Fibroblast of lung (primary cell): ENCODE data around the gene FASTKD1. TPM values are rescaled to one million over a fixed set of nuclear protein-coding genes. Genes with fewer than 3 reads are reported as not detected.
A peak's percentile ranks its signal among the peaks of the same experiment; 100 is the strongest.
"Not testable (repeated sequence)": the region's sequence is repeated elsewhere in the genome, so short reads cannot be mapped to it uniquely, and the experiment has no call there.

Source experiments
- DNase-seq, 2 donors: peaks; one replicate each; pipeline versions ENCODE4 v3.0.0 to v3.0.0-alpha.2; 2010; ENCODE audit warnings: low read depth in 2 of 2
- H2AFZ ChIP-seq: 2 replicates; pipeline ENCODE4 v1.5.1; 2012; ENCODE audit warnings: low read length, control low read depth, inconsistent platforms
- H3K27ac ChIP-seq: 2 replicates; pipeline ENCODE4 v1.5.1; 2011; ENCODE audit warnings: low read length, control low read depth; ENCODE audit not compliant: insufficient read depth
- H3K27me3 ChIP-seq: 2 replicates; pipeline ENCODE4 v1.5.1; 2011; ENCODE audit warnings: mild to moderate bottlenecking, low read length; ENCODE audit not compliant: control insufficient read depth, insufficient read depth
- H3K36me3 ChIP-seq: 2 replicates; pipeline ENCODE4 v1.5.1; 2011; ENCODE audit warnings: low read length; ENCODE audit not compliant: control insufficient read depth, insufficient read depth
- H3K4me1 ChIP-seq: 2 replicates; pipeline ENCODE4 v1.5.1; 2011; ENCODE audit warnings: low read length; ENCODE audit not compliant: control insufficient read depth, insufficient read depth; ENCODE audit errors: extremely low read depth
- H3K4me2 ChIP-seq: 2 replicates; pipeline ENCODE4 v1.5.1; 2011; ENCODE audit warnings: low read length, control low read depth; ENCODE audit not compliant: insufficient read depth; ENCODE audit errors: extremely low read depth
- H3K4me3 ChIP-seq, 4 experiments: fragments of 200-600 bp in 1 of 4; sonication (generic) in 1 of 4; replicated peaks in 1 of 4; 2 replicates each; pipeline ENCODE4 v1.5.1; 2011 to 2016; ENCODE audit warnings: low read length in 4 of 4, low read depth in 3 of 4, mild to moderate bottlenecking in 3 of 4, control low read depth in 2 of 4, inconsistent platforms in 1 of 4, mixed read lengths in 1 of 4; ENCODE audit not compliant: insufficient read depth in 1 of 4; ENCODE audit errors: control extremely low read depth in 1 of 4
- H3K79me2 ChIP-seq: 2 replicates; pipeline ENCODE4 v1.5.1; 2012; ENCODE audit warnings: mild to moderate bottlenecking, low read length, inconsistent platforms; ENCODE audit not compliant: control insufficient read depth, insufficient read depth
- H3K9ac ChIP-seq: 2 replicates; pipeline ENCODE4 v1.5.1; 2011; ENCODE audit warnings: mild to moderate bottlenecking, low read length, control low read depth; ENCODE audit not compliant: insufficient read depth
- H3K9me3 ChIP-seq: 2 replicates; pipeline ENCODE4 v1.5.1; 2012; ENCODE audit warnings: low read depth, low read length; ENCODE audit not compliant: control insufficient read depth, insufficient read depth
- H4K20me1 ChIP-seq: 2 replicates; pipeline ENCODE4 v1.5.1; 2011; ENCODE audit warnings: low read length; ENCODE audit not compliant: control insufficient read depth, insufficient read depth; ENCODE audit errors: extremely low read depth
- EZH2 ChIP-seq: IDR thresholded peaks from 2 replicates; pipeline ENCODE4 v1.5.1; 2012; ENCODE audit warnings: low read length, control low read depth, mild to moderate bottlenecking; ENCODE audit errors: missing control alignments
- polyA plus RNA-seq, 2 donors: library from polyadenylated mRNA; depleted of rRNA in 1 of 2; stranded (reverse) in 1 of 2; unstranded in 1 of 2; fragments of >200 nt; gene quantifications; 2 replicates each; pipeline ENCODE4 v1.2.1, GENCODE V29; 2011 to 2012; ENCODE audit warnings: missing spikeins in 1 of 2
- total RNA-seq: library from RNA; depleted of rRNA; stranded (reverse); fragments of >200 nt; gene quantifications from 2 replicates; pipeline ENCODE4 v1.2.1, GENCODE V29; 2014
- TF ChIP-seq, protein P1 (sequence below), 2 donors: IDR thresholded peaks in 1 of 2; conservative IDR thresholded peaks in 1 of 2; 1 replicate in 1 of 2; 2 replicates in 1 of 2; pipeline ENCODE4 v1.5.1; 2011 to 2012; ENCODE audit warnings: low read length in 2 of 2, control low read depth in 1 of 2, inconsistent platforms in 1 of 2, low read depth in 1 of 2, mild to moderate bottlenecking in 1 of 2

Gene FASTKD1
- total and polyA plus RNA-seq, 2 donors (not counting 1 experiment from before 2014, with no cell fraction given), result 11.8 to 19.3 TPM

DNA sequence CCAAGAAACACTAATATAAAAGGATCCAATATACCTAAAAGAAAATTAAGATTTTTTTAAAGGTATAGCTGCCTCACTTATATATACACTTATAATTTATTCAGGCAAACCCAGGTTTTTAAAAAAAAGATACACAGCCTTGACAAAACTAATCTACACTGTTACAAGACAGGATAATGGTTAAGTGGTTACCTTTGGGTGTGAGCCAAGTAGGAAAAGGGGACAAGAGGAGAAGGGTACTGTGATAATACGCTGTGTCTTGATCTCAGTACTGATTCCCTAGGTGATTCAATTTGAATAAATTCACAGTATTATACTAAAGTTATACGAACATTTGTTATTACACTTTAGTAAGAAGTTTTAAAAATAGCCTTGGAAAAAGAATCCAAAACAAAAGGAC, 33.5 kb downstream of the FASTKD1 start:
- no peaks in the 10 kb centered on the region for H3K4me1 ChIP-seq
- H3K79me2 ChIP-seq, result no peaks in the 10 kb centered on the region
- H3K36me3 ChIP-seq, result no peaks in the 10 kb centered on the region
- H3K9ac ChIP-seq, result no peak overlapping the region
- no peaks in the 10 kb centered on the region for H3K27me3 ChIP-seq
- H3K4me2 ChIP-seq, result no peak overlapping the region
- no peaks in the 10 kb centered on the region for H3K9me3 ChIP-seq
- H3K4me3 ChIP-seq, result no peak overlapping the region
- H2AFZ ChIP-seq, result no peak overlapping the region
- H4K20me1 ChIP-seq, result no peaks in the 10 kb centered on the region
- H3K27ac ChIP-seq, result no peak overlapping the region
- no peak for TF ChIP-seq EZH2
- TF ChIP-seq, protein P1, sequence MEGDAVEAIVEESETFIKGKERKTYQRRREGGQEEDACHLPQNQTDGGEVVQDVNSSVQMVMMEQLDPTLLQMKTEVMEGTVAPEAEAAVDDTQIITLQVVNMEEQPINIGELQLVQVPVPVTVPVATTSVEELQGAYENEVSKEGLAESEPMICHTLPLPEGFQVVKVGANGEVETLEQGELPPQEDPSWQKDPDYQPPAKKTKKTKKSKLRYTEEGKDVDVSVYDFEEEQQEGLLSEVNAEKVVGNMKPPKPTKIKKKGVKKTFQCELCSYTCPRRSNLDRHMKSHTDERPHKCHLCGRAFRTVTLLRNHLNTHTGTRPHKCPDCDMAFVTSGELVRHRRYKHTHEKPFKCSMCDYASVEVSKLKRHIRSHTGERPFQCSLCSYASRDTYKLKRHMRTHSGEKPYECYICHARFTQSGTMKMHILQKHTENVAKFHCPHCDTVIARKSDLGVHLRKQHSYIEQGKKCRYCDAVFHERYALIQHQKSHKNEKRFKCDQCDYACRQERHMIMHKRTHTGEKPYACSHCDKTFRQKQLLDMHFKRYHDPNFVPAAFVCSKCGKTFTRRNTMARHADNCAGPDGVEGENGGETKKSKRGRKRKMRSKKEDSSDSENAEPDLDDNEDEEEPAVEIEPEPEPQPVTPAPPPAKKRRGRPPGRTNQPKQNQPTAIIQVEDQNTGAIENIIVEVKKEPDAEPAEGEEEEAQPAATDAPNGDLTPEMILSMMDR (conservative IDR thresholded peaks at IDR 0.05 in 1 of 2, IDR thresholded peaks at IDR 0.05 in 1 of 2; ENCODE audit: low read depth in 1 of 2, low read length in 2 of 2), result no peak
- DNase-seq, result no peak

DNA sequence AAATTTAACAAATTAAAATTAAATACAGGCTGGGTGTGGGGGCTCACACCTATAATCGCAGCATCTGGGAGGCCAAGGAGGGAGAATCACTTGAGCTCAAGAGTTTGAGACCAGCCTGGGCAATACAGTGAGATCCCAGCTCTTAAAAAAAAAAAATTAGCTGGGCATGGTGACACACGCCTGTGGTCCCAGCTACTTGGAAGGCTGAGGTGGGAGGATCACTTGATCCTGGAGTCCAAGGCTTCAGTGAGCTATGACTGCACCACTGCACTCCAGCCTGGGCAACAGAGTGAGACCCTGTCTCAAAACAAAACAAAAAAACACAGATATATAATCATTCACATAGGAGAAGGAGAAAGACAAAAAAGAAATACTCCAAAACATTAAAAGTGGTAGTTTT, 34.2 kb downstream of the FASTKD1 start:
- not testable (repeated sequence) for DNase-seq, H3K79me2 ChIP-seq, H3K36me3 ChIP-seq, H3K9me3 ChIP-seq, H3K27me3 ChIP-seq, H3K4me1 ChIP-seq, H3K4me3 ChIP-seq, H4K20me1 ChIP-seq, H3K4me2 ChIP-seq, H3K9ac ChIP-seq, H3K27ac ChIP-seq, H2AFZ ChIP-seq

DNA sequence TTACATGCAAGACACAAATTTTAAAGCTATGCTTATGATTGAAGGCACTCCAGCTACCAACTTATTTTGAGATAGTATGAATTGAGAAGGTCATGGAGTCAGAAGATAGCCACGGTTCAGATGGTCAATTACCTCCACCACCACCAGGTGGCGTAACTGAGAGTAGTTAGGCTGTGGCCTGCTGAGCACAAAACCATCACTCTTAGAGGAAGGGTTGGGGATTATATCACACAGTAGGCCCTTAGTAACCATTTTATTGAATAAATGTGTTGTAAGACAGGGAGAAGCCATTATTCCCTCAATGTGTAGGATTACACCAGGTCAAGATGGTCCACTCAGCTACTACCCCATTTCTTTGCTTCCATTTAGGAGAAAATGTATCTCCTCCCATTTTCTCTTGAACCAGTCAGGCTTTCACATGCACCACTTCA, 45.4 kb downstream of the FASTKD1 start:
- peak; percentile 20 to 55 for DNase-seq
- no peak overlapping the region for H3K27ac ChIP-seq
- H2AFZ ChIP-seq, result no peak overlapping the region
- no peaks in the 10 kb centered on the region for H3K9me3 ChIP-seq
- H4K20me1 ChIP-seq, result no peaks in the 10 kb centered on the region
- TF ChIP-seq EZH2, result no peak
- TF ChIP-seq, protein P1 (conservative IDR thresholded peaks at IDR 0.05 in 1 of 2, IDR thresholded peaks at IDR 0.05 in 1 of 2; ENCODE audit: low read depth in 1 of 2, low read length in 2 of 2), result peak; percentile 74 to 90
- no peaks in the 10 kb centered on the region for H3K79me2 ChIP-seq
- H3K4me3 ChIP-seq, result no peak overlapping the region
- H3K36me3 ChIP-seq, result no peaks in the 10 kb centered on the region
- no peak overlapping the region for H3K9ac ChIP-seq
- H3K4me2 ChIP-seq, result no peak overlapping the region
- no peaks in the 10 kb centered on the region for H3K4me1 ChIP-seq
- H3K27me3 ChIP-seq, result no peaks in the 10 kb centered on the region
